GM12873 (cell line): Measurements from ENCODE around the gene TGFB2.

Experiments
- TF ChIP-seq, protein P1 (sequence below): IDR thresholded peaks from 2 replicates; pipeline ENCODE4 v1.5.1; 2012; ENCODE audit warnings: low read depth, mild to moderate bottlenecking, moderate library complexity, low read length, control low read depth; ENCODE audit not compliant: insufficient read depth; ENCODE audit errors: missing control alignments

The TGFB2 gene

DNA sequence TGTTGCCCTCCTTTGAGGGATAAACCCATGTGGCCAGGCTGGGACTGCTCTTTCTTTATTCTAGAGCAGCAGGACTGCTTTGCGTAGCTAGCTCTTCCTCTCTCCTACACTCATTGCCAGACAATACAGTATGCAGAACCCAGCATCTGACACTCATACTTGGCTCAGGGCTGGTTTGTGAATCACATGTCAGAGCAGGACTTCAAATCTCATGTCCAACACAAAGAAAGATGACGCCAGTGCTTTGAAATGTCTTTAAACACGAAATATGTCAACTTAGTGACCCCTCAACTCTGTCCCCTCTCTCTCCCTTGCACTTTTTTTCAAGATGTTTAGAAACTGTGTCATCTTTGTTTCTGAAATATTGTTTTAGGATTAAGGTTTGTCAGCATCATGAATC lies 135.0 kb downstream of the TGFB2 start:
- TF ChIP-seq, protein P1, sequence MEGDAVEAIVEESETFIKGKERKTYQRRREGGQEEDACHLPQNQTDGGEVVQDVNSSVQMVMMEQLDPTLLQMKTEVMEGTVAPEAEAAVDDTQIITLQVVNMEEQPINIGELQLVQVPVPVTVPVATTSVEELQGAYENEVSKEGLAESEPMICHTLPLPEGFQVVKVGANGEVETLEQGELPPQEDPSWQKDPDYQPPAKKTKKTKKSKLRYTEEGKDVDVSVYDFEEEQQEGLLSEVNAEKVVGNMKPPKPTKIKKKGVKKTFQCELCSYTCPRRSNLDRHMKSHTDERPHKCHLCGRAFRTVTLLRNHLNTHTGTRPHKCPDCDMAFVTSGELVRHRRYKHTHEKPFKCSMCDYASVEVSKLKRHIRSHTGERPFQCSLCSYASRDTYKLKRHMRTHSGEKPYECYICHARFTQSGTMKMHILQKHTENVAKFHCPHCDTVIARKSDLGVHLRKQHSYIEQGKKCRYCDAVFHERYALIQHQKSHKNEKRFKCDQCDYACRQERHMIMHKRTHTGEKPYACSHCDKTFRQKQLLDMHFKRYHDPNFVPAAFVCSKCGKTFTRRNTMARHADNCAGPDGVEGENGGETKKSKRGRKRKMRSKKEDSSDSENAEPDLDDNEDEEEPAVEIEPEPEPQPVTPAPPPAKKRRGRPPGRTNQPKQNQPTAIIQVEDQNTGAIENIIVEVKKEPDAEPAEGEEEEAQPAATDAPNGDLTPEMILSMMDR = no peak

DNA sequence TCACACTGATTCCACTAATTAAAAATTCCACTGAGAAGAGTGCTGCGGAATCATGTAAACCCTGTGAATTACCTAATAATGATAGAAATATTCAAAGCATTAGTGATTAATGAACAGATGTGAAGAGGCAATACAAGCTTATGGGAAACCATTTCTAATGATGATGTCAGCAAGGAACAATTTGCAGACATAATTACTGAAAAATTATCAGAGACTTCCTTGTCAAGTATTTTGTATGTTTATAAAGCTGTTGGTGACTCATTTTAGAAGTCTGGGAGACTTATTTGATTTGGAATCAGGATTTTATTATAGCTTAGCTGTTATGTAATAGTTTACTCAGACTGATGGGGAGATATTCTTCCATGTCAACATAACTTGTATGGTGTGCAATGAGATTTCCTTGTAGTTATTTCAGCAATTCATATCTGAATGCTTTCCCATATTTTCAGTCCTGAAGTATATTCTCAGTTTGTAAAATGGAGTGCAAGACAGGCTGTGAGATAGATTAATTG lies 135.5 kb downstream of the TGFB2 start:
- TF ChIP-seq, protein P1 = no peak

- TF ChIP-seq, protein P1 = no peak
Measured at GRCh38 chr1:218481116-218481775, 136.1 kb downstream of the TGFB2 start.

GRCh38 chr1:218482683-218483082 lies 137.5 kb downstream of the TGFB2 start:
- TF ChIP-seq, protein P1 = no peak

- TF ChIP-seq, protein P1 = no peak
Measured at GRCh38 chr1:218485241-218485928, 140.2 kb downstream of the TGFB2 start.

- TF ChIP-seq, protein P1 = no peak
Measured at GRCh38 chr1:218488531-218488930, 143.4 kb downstream of the TGFB2 start.

- TF ChIP-seq, protein P1 = no peak
Measured at GRCh38 chr1:218488986-218489385, 143.8 kb downstream of the TGFB2 start.
